SK-N-SH (cell line): ENCODE results near the gene C15orf39.
"Not testable (repeated sequence)": the region's sequence is repeated elsewhere in the genome, so short reads cannot be mapped to it uniquely, and the experiment has no call there.

Source experiments
- JUND ChIP-seq: IDR thresholded peaks from 2 replicates; pipeline ENCODE4 v1.4.0; 2012
- POLR2AphosphoS5 ChIP-seq: IDR thresholded peaks from 2 replicates; pipeline ENCODE4 v1.6.1; 2012; ENCODE audit warnings: low read depth, low read length
- SIN3A ChIP-seq: IDR thresholded peaks from 2 replicates; pipeline ENCODE4 v1.6.1; 2012; ENCODE audit warnings: low read depth, mild to moderate bottlenecking, low read length, moderate library complexity, borderline replicate concordance
- TF ChIP-seq, protein P1 (sequence below): IDR thresholded peaks from 2 replicates; pipeline ENCODE4 v1.4.0; 2012; ENCODE audit warnings: low read depth
- TF ChIP-seq, protein P2 (sequence below): fragments of 200-600 bp; sonication (generic); IDR thresholded peaks from 2 replicates; pipeline ENCODE4 v1.6.1; 2017; ENCODE audit warnings: antibody characterized with exemption, mild to moderate bottlenecking, moderate library complexity
- TF ChIP-seq, protein P3 (sequence below): IDR thresholded peaks from 2 replicates; pipeline ENCODE4; 2012
- TF ChIP-seq, protein P4 (sequence below): fragments of 150-350 bp; IDR thresholded peaks from 2 replicates; pipeline ENCODE4 v1.6.1; 2017; ENCODE audit warnings: antibody characterized with exemption, low read length, low read depth, borderline replicate concordance

DNA sequence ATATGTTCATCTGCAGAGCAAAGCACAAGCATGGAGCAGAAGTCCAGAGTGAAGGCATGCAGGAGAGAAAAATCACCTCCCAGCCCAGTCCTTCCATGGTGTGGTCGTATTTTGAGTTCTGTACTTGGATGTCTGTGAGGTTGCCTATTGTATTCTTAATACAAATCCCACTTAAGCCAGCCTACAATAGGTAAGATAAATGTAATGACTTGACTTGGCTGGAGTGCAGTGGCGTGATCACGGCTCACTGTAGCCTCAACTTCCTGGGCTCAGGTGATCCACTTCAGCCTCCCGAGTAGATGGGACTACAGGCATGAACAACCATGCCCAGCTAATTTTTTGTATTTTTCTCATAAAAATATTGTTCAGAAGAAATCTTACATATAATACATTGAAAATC, 49.7 kb downstream of the C15orf39 start:
- TF ChIP-seq, protein P1, sequence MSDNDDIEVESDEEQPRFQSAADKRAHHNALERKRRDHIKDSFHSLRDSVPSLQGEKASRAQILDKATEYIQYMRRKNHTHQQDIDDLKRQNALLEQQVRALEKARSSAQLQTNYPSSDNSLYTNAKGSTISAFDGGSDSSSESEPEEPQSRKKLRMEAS, result not testable (repeated sequence)
- TF ChIP-seq, protein P2, sequence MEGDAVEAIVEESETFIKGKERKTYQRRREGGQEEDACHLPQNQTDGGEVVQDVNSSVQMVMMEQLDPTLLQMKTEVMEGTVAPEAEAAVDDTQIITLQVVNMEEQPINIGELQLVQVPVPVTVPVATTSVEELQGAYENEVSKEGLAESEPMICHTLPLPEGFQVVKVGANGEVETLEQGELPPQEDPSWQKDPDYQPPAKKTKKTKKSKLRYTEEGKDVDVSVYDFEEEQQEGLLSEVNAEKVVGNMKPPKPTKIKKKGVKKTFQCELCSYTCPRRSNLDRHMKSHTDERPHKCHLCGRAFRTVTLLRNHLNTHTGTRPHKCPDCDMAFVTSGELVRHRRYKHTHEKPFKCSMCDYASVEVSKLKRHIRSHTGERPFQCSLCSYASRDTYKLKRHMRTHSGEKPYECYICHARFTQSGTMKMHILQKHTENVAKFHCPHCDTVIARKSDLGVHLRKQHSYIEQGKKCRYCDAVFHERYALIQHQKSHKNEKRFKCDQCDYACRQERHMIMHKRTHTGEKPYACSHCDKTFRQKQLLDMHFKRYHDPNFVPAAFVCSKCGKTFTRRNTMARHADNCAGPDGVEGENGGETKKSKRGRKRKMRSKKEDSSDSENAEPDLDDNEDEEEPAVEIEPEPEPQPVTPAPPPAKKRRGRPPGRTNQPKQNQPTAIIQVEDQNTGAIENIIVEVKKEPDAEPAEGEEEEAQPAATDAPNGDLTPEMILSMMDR, result not testable (repeated sequence)
- TF ChIP-seq SIN3A, JUND, POLR2AphosphoS5: not testable (repeated sequence)
- TF ChIP-seq, protein P3, sequence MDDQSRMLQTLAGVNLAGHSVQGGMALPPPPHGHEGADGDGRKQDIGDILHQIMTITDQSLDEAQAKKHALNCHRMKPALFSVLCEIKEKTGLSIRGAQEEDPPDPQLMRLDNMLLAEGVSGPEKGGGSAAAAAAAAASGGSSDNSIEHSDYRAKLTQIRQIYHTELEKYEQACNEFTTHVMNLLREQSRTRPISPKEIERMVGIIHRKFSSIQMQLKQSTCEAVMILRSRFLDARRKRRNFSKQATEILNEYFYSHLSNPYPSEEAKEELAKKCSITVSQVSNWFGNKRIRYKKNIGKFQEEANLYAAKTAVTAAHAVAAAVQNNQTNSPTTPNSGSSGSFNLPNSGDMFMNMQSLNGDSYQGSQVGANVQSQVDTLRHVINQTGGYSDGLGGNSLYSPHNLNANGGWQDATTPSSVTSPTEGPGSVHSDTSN, result not testable (repeated sequence)
- TF ChIP-seq, protein P4, sequence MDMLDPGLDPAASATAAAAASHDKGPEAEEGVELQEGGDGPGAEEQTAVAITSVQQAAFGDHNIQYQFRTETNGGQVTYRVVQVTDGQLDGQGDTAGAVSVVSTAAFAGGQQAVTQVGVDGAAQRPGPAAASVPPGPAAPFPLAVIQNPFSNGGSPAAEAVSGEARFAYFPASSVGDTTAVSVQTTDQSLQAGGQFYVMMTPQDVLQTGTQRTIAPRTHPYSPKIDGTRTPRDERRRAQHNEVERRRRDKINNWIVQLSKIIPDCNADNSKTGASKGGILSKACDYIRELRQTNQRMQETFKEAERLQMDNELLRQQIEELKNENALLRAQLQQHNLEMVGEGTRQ, result not testable (repeated sequence)
